ENCODE results near the gene CFD. TPM values are rescaled to one million over a fixed set of nuclear protein-coding genes. Genes with fewer than 3 reads are reported as not detected.
A peak's percentile ranks its signal among the peaks of the same experiment; 100 is the strongest.
"Not testable (repeated sequence)": the region's sequence is repeated elsewhere in the genome, so short reads cannot be mapped to it uniquely, and the experiment has no call there.

Gene CFD
- total RNA-seq, 1 experiment from 2014 or later, result 2.3 TPM

DNA sequence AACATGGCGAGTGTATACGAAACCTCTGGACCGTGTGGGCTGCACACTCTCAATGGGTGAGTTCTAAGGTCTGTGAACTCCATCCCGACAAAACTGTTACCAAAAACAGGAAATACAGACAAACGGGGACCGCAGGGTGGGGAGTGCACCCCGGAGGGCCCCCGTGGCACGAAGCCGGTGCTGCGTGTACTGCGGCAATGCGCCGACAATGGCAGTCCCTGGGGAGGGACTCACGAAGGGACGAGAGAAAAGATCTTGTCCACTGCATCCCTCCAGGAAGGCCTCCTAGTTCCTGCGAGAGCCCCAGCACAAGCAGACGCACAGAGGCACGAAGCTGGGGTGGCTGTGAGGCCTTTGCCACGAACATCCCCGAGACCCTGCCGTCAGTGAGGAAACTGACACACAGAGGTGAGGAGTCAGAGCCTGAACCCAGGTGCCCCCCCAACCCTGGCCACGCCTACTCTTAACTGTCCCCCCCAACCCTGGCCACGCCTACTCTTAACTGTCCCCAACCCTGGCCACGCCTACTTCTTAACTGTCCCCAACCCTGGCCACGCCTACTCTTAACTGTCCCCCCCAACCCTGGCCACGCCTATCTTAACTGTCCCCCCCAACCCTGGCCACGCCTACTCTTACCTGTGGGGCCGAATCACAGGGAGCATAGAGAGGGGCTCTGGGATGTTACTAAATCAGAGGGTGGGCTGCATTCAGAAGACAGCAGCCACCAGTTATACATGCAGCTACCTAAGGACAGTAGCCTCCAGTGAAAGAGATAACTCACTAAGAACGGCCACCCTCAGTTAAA, 29.3 kb downstream of the CFD start:
- no peak for DNase-seq (ENCODE audit: low spot score)

DNA sequence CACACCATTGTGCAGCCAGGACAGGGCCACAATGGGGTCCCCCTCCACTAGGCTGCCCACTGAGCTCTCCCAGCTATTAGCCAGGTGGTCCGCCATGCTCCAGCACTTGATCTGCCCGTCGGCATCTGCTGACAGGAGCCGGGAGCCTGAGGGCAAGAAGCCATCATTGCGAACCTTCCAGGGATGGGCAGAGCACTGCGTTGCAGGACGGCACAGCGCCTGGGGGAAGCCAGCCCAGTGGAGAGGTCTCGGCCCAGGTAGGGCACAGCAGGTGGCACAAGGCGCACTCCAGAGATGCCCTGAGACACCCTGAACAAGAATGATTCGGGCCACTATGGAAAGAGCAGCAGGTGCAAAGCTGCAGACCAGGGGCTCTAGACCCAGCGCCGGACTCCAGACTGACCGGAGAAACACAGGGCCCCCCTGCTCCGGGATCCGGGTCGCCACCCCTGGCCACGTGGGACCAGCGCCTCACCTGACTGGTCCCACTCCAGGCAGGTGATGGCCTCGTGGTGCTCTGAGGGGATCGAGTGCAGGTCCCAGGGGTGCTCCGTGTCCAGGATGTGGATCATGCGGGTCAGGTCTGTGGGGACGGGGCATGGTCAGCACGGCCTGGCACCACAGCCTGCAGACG, 30.3 kb downstream of the CFD start:
- no peak for DNase-seq (ENCODE audit: low spot score)

DNA sequence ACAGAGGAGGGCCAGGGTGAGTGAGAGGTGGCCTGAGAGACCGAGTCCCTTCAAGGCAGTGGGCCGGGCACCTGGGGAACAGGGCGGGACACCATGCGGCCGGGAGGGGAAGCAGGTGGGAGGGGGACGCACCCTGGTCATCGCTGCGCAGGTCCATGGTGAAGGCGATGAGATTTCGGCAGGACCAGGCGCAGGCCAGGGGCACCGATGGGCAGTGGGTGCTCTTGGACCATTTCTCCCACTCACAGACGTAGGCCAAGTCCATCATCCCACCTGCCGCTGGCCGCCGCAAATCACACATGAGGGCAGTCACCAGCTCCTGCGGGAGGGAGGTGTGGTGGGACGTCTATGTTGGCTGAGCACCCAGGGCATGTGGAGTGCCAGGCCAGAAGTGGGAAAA, 31.4 kb downstream of the CFD start:
- no peak for DNase-seq (ENCODE audit: low spot score)

DNA sequence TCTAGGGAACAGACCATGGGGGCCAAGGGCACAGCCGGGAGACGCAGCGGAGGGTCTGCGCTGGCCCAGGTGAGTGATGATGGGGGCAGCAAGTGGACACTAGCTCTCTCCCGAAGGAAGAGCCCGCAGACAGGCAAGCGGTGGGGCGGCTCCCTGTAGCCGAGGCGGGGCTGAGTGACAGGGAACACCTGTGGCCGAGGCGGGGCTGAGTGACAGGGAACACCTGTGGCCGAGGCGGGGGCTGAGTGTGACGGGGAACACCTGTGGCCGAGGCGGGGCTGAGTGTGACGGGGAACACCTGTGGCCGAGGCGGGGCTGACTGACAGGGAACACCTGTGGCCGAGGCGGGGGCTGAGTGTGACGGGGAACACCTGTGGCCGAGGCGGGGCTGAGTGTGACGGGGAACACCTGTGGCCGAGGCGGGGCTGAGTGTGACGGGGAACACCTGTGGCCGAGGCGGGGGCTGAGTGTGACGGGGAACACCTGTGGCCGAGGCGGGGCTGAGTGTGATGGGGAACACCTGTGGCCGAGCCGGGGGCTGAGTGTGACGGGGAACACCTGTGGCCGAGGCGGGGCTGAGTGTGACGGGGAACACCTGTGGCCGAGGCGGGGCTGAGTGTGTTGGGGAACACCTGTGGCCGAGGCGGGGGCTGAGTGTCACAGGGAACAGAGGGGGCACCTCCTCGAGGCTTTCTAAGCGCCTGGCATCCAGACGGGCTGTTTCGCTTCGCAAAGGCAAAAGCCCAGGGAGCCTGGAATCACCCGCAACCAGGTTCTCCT, 32.1 kb downstream of the CFD start:
- DNase-seq (ENCODE audit: low spot score), result not testable (repeated sequence)

DNA sequence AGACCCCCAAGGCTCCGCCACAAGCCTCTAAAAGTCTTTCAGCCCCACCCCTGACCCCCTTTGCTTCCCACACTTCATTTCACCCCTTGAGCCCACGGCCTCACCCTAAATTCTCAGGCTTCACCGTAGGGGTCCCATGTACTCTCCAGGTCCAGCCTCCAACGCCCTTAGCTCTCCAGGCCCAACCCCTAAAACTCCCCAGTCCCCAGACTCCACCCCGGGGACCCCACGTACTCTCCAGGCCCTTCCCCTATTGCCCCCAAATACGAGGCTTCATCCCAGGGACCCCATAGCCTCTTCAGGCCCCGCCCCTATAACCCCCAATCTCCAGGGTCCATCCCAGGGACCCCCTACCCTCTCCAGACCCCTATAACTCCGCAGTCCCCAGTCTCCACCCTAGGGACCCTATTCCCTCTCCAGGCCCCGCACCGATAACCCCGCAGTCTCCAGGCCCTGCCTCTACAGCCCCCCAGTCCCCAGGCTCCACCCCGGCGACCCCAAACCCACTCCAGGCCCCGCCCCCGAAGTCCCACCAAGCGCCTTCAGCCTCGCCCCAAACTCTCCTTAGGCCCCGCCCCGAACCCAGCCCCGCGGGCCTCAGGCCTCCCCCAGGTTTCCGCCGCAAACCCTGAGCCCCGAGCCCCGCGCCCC, 32.9 kb downstream of the CFD start:
- no peak for DNase-seq (ENCODE audit: low spot score)

GRCh38 chr19:892894-893689, 33.6 kb downstream of the CFD start, which contains the start of the genes MED16 and RNU6-9:
Gene MED16, minus strand, starts transcription at chr19:893187. Its CDS starts 2,056 bp downstream, at chr19:891131.
Gene RNU6-9, plus strand, starts transcription at chr19:893484.
- DNase-seq (ENCODE audit: low spot score), result peak; percentile 87

GRCh38 chr19:896434-896833, 37.0 kb downstream of the CFD start:
- DNase-seq (ENCODE audit: low spot score), result no peak

DNA sequence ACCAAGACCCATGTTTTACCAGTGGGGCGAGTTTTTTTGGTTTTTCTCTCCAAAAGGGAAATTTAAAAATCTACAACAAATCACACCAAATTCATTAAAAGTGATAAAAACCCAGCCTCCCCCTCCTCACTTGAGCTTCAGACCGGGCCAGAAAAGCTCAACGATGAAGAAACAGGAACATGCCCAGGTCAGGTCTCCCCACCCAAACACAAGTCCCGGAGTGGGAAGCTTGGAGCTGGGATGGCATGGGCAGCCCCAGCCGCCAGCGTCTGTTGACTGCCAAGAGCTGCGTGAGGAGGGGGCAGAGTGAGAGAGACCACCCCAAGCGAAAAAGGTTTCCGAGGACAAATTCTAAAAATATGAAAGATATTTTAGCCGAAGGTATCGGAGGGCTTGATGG, 37.5 kb downstream of the CFD start:
- no peak for DNase-seq (ENCODE audit: low spot score)

GRCh38 chr19:897442-898039, 38.1 kb downstream of the CFD start:
- no peak for DNase-seq (ENCODE audit: low spot score)

GRCh38 chr19:898663-899062, 39.2 kb downstream of the CFD start:
- no peak for DNase-seq (ENCODE audit: low spot score)

- no peak for DNase-seq (ENCODE audit: low spot score)
Observed at GRCh38 chr19:899336-900042, 40.0 kb downstream of the CFD start.

- no peak for DNase-seq (ENCODE audit: low spot score)
Observed at GRCh38 chr19:900043-900301, 40.5 kb downstream of the CFD start.

GRCh38 chr19:900302-901111, 41.0 kb downstream of the CFD start:
- DNase-seq (ENCODE audit: low spot score), result no peak

DNA sequence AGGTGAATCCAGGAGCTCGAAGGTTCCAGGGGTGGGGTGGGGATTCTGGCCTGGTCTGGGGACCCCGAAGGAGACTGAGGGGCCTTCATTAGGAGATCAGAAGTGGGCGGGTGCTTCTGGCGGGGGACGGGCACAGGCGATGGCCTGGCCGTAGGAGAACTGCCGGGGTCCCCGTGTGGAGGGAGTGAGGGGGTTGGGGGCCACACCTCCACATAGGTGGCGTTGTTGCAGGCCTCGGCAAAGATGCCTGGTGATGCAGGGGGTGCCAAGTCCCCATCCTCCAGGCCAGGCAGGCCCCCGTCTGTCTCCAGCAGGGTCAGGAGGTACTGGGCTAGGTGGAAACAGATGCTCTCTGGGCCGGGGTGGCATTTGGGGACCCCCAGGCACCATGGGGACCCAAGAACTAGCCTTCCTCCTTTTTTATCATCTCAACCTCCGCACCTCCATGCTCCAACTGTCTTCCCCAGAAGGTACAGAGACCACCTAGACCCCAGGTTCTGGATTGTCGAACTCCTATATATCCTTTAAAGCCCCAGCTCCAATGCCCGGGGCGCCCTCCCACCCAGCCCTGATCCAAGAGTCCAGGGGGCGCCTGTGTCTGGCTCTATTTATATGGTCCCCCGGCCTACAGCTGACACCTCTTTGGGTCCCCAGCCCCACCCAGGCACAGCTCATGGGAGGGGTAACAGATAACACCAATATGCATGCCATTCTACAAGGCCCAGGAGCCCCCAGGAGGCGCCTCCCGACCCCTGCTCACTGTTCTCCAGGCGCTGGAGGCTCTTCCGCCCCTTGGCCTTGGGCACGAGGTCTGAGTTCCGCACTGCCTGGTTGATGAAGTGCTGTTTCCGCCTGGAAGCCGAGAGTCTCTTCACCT, 42.0 kb downstream of the CFD start:
- no peak for DNase-seq (ENCODE audit: low spot score)

GRCh38 chr19:902093-902370, 42.6 kb downstream of the CFD start:
- no peak for DNase-seq (ENCODE audit: low spot score)

DNA sequence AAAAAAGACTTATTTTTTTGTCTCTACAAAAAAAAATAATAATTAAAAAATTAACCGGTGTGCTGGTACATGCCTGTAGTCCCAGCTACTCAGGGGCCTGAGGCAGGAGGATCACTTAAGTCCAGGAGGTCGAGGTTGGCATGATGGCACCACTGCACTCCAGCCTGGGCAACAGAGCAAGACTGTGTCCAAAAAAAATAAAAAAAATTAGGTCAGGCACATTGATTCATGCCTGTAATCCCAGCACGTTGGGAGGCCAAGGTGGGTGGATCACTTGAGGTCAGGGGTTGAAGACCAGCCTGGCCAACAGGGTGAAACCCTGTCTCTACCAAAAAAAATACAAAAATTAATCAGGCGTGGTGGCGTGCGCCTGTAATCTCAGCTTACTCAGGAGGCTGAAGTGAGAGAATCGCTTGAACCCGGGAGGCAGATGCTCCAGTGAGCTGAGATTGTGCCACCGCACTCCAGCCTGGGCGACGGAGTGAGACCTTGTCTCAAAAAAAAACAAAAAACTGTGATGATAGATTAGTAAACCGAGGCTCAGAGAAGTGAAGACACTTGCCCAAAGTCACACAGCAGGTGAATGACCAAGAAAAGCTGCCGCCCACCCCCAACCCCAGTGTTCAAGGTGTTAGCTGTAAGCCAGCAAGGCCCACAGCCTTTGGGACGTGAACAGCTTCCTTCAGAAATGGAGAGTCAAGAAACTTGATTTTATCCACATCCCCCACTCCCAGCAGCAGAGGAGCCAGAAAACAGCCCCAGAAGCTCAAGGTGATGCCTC, 43.2 kb downstream of the CFD start:
- no peak for DNase-seq (ENCODE audit: low spot score)

DNA sequence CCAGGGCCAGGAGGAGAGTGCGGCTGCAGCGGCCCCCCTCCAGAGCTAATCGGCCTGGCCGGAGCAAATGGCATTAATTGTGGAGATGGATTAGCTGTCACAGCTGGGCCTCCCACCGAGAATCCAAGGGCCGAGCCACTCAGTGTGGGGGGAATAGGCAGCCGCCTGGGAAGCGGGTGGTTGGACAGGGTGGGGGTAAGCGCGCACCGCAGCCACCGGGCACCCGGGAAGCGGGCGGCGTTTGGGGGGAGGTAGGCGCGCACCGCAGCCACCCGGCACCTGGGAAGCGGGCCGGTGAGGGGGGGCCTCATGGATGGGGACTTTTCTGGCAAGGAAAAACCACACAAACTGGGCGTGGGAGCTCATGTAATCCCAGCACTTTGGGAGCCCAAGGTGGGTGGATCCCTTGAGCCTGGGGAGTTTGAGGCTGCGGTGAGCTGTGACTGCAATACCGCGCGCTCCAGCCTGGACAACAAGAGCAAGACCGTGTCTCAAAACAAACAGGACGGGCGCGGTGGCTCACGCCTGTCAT, 43.9 kb downstream of the CFD start:
- DNase-seq (ENCODE audit: low spot score), result peak; percentile 40

DNA sequence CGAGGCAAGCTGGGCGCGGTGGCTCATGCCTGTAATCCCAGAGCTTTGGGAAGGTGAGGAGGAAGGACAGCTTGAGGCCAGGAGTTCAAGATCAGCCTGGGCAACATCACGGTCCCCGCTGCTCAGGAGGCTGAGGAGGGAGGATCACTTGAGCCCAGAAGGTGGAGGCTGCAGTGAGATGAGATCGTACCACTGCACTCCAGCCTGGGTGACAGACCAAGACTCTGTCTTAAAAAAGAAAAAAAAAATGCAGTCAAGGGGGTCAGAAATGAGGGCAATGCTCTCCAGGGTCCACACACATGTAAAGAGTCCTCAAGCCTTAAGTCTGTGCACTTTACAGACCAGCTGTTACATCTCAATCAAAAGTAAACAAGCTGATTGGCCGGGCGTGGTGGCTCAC, 45.1 kb downstream of the CFD start:
- no peak for DNase-seq (ENCODE audit: low spot score)
